Keratinocyte (primary cell): ENCODE results near the gene C11orf42. TPM values are rescaled to one million over a fixed set of nuclear protein-coding genes. Genes with fewer than 3 reads are reported as not detected.

ENCODE experiments used
- DNase-seq: peaks from one replicate; pipeline ENCODE4 v3.0.0-alpha.2; 2011; ENCODE audit warnings: low read depth, missing footprints, low spot score
- FAIRE-seq: peaks from 2 replicates; lab custom pipeline; 2011; peaks lifted over from hg19 to GRCh38; lab: Jason Lieb, UNC
- H2AFZ ChIP-seq: 2 replicates; pipeline ENCODE4 v1.6.0; 2012; ENCODE audit warnings: low read length, control low read depth, inconsistent platforms; ENCODE audit not compliant: control insufficient read depth
- H3K27ac ChIP-seq: 2 replicates; pipeline ENCODE4 v1.5.1; 2011; ENCODE audit warnings: low read length; ENCODE audit not compliant: control insufficient read depth, insufficient read depth
- H3K27me3 ChIP-seq: 3 replicates; pipeline ENCODE4 v1.6.0; 2011; ENCODE audit warnings: low read length; ENCODE audit not compliant: control insufficient read depth, insufficient read depth; ENCODE audit errors: extremely low read depth
- H3K36me3 ChIP-seq, 2 experiments: 2 replicates in 1 of 2; 3 replicates in 1 of 2; pipeline ENCODE4 v1.5.1; 2011; ENCODE audit warnings: low read length in 2 of 2, mild to moderate bottlenecking in 1 of 2; ENCODE audit not compliant: control insufficient read depth in 2 of 2, insufficient read depth in 2 of 2; ENCODE audit errors: extremely low read depth in 1 of 2
- H3K4me1 ChIP-seq: 3 replicates; pipeline ENCODE4 v1.5.1; 2011; ENCODE audit warnings: low read length; ENCODE audit not compliant: control insufficient read depth, insufficient read depth; ENCODE audit errors: extremely low read depth
- H3K4me2 ChIP-seq: 3 replicates; pipeline ENCODE4 v1.6.0; 2011; ENCODE audit warnings: low read depth, low read length; ENCODE audit not compliant: control insufficient read depth, insufficient read depth; ENCODE audit errors: extremely low read depth
- H3K4me3 ChIP-seq, 3 experiments: fragments of 200-600 bp in 1 of 3; sonication (generic) in 1 of 3; 2 replicates in 2 of 3; 3 replicates in 1 of 3; pipeline ENCODE4 v1.5.1; 2011 to 2016; ENCODE audit warnings: low read length in 3 of 3, mild to moderate bottlenecking in 3 of 3, control low read depth in 2 of 3, inconsistent platforms in 1 of 3, low read depth in 1 of 3, mixed read lengths in 1 of 3, mixed run types in 1 of 3, moderate library complexity in 1 of 3; ENCODE audit not compliant: control insufficient read depth in 2 of 3, insufficient read depth in 2 of 3; ENCODE audit errors: extremely low read depth in 1 of 3
- H3K79me2 ChIP-seq: 2 replicates; pipeline ENCODE4 v1.6.0; 2012; ENCODE audit warnings: low read length; ENCODE audit not compliant: control insufficient read depth, insufficient read depth
- H3K9ac ChIP-seq: 3 replicates; pipeline ENCODE4 v1.6.0; 2011; ENCODE audit warnings: low read length; ENCODE audit not compliant: control insufficient read depth, insufficient read depth; ENCODE audit errors: extremely low read depth
- H3K9me1 ChIP-seq: 3 replicates; pipeline ENCODE4 v1.6.0; 2011; ENCODE audit warnings: low read length; ENCODE audit not compliant: control insufficient read depth, insufficient read depth; ENCODE audit errors: extremely low read depth
- H3K9me3 ChIP-seq: 2 replicates; pipeline ENCODE4 v1.5.1; 2012; ENCODE audit warnings: low read depth, low read length; ENCODE audit not compliant: control insufficient read depth
- H4K20me1 ChIP-seq: 3 replicates; pipeline ENCODE4 v1.6.0; 2011; ENCODE audit warnings: low read length; ENCODE audit not compliant: control insufficient read depth, insufficient read depth; ENCODE audit errors: extremely low read depth
- CTCF ChIP-seq, 3 experiments: IDR thresholded peaks in 1 of 3; conservative IDR thresholded peaks in 1 of 3; optimal IDR thresholded peaks in 1 of 3; 2 replicates in 2 of 3; 3 replicates in 1 of 3; pipeline versions ENCODE3 to v1.5.1; 2011; ENCODE audit warnings: low read length in 3 of 3, mild to moderate bottlenecking in 3 of 3, moderate library complexity in 2 of 3, control low read depth in 1 of 3, inconsistent platforms in 1 of 3; ENCODE audit not compliant: insufficient read depth in 2 of 3; ENCODE audit errors: extremely low read depth in 1 of 3
- EZH2 ChIP-seq: IDR thresholded peaks from one replicate; pipeline ENCODE4 v1.6.1; 2012; ENCODE audit warnings: inconsistent platforms, mild to moderate bottlenecking, low read length, moderate library complexity
- dilution Hi-C: fragments of 300-500 bp; cut with MboI; formaldehyde crosslinking; loops from one replicate; pipeline ENCODE4 v1.7.0; 2020; ENCODE audit warnings: low sequenced_read_pairs; ENCODE audit not compliant: extremely low pct_ligation_motif_present
- polyA plus RNA-seq, 5 experiments: library from polyadenylated mRNA; depleted of rRNA in 3 of 5; stranded (reverse) in 3 of 5; stranded (forward) in 1 of 5; unstranded in 1 of 5; fragments of >200 nt; gene quantifications; 1 replicate in 1 of 5; 2 replicates in 3 of 5; 3 replicates in 1 of 5; pipeline versions ENCODE4 v1.2.1 to v1.2.3, GENCODE V29; 2011 to 2012; ENCODE audit warnings: missing spikeins in 2 of 5, low read depth in 1 of 5, low replicate concordance in 1 of 5

C11orf42 gene
- polyA plus RNA-seq, 1 donor (not counting 4 experiments of a cell fraction or from before 2014, with no cell fraction given) = not detected

- Histone ChIP-seq H3K4me3 (no peak within 1 kb of the TSS), H3K79me2 (no peaks in the 10 kb centered on the region), H3K4me2 (no peak within 1 kb of the TSS), H3K27me3 (no peaks in the 10 kb centered on the region), H3K36me3 (no peaks in the 10 kb centered on the region), H2AFZ (no peak within 1 kb of the TSS), H3K9ac (no peak within 1 kb of the TSS), H3K4me1 (no peaks in the 10 kb centered on the region), H3K27ac (no peak within 1 kb of the TSS), H3K9me3 (no peaks in the 10 kb centered on the region), H4K20me1 (no peaks in the 10 kb centered on the region), H3K9me1 (no peaks in the 10 kb centered on the region)
- DNase-seq (no peak), FAIRE-seq (no peak)
- dilution Hi-C loops = no loop called here
- TF ChIP-seq EZH2 (no peak), CTCF (optimal IDR thresholded peaks at IDR 0.05 in 1 of 3, IDR thresholded peaks at IDR 0.05 in 1 of 3, conservative IDR thresholded peaks at IDR 0.05 in 1 of 3; ENCODE audit: extremely low read depth in 1 of 3, insufficient read depth in 2 of 3, low read length in 3 of 3) (no peak)
Measured at GRCh38 chr11:6199174-6199810, 6.1 kb upstream of the C11orf42 start, which contains the start of gene OR52W1. TSS of gene OR52W1 (plus strand) at chr11:6199224. CDS start at chr11:6199224, 0 bp downstream.

- TF ChIP-seq EZH2 (no peak), CTCF (optimal IDR thresholded peaks at IDR 0.05 in 1 of 3, IDR thresholded peaks at IDR 0.05 in 1 of 3, conservative IDR thresholded peaks at IDR 0.05 in 1 of 3; ENCODE audit: extremely low read depth in 1 of 3, insufficient read depth in 2 of 3, low read length in 3 of 3) (no peak)
- Histone ChIP-seq H3K9me1 (no peaks in the 10 kb centered on the region), H4K20me1 (no peaks in the 10 kb centered on the region), H3K4me1 (no peaks in the 10 kb centered on the region), H3K36me3 (peaks cover 0 to 3% of the 10 kb centered on the region in 2 experiments), H3K79me2 (no peaks in the 10 kb centered on the region), H3K4me3 (no peak overlapping the region), H3K9ac (no peak overlapping the region), H3K4me2 (no peak overlapping the region), H3K9me3 (no peaks in the 10 kb centered on the region), H3K27me3 (no peaks in the 10 kb centered on the region), H2AFZ (no peak overlapping the region), H3K27ac (no peak overlapping the region)
- DNase-seq = no peak
- dilution Hi-C loops = no loop called here
- FAIRE-seq = no peak
Measured at GRCh38 chr11:6200975-6201374, 4.4 kb upstream of the C11orf42 start.
